ENCODE results near the gene NIT2.
"Not testable (repeated sequence)": the region's sequence is repeated elsewhere in the genome, so short reads cannot be mapped to it uniquely, and the experiment has no call there.

The NIT2 gene, protein sequence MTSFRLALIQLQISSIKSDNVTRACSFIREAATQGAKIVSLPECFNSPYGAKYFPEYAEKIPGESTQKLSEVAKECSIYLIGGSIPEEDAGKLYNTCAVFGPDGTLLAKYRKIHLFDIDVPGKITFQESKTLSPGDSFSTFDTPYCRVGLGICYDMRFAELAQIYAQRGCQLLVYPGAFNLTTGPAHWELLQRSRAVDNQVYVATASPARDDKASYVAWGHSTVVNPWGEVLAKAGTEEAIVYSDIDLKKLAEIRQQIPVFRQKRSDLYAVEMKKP

DNA sequence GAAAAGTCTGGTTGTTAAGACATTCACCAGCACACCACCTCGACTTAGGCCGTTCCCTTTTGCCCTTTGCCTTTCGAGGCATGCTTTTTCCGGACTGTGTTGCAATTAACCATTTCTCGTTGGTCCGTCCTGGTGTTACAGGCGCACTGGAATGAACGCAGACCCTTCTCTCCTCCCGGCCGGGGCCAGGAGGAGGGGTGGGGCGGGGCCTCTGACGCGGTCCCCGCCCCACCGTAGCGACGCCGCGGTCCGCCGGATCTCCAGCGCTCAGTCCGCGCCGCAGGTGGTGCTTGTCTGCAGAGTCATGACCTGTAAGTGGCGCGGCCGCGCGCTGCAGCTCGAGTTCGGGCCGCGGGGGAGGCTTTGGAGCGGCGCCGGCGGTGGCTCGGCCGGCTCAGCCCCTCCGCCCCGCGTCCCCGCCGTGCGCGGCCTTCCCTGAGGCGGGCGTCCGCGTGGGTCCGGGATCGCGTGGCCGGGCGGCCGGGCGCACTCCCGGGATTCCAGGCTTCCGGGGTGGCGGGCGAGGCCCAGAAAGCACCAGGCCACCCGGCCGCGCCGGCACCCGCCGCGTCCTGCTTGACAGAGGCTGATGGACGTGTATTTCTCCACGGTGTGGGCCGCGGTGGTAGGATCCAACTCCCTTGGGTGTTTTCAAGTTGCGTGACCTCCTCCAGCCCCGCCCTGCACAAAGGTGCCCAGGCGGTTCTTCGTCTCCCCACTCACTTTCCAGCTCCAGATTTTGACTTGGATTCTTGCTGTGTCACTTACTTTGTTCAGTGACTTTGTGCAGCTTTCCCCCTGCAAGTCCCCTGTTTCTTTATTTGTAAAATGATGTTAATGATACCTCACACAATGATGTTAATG is at the start of gene NIT2:
Gene NIT2, plus strand, starts transcription at position 270 of the 864 bp plus-strand sequence. Its CDS starts 35 bp downstream, at position 305.
- peak; percentile 75 for DNase-seq

DNA sequence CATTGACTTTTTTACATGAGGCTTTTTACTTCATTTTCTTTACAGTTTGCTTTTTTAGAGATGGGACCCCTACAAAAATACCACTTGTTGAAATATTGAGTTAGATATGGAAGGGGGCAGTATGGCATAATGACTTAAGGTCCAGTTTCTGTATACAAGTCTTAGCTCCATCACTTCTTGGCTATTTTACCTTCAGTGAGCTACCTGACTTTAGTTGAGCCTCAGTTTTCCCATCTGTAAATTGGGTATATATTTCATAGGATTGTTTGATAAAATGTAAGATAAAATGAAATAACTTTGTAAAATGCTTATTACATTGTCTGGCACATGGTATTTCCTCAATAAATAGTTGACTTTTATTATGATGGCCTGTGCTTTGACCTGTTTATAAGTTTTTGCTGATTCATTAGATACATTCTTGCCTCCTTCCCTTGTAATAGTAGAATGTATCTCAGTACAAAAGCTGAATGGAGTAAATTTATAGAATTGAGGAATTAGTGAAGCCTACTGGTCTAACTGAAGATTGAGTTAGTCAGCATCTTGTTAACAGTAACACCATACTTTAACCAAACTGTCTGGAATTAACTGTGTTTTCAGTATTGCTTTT is 46.2 kb upstream of the NIT2 start:
- DNase-seq = no peak

DNA sequence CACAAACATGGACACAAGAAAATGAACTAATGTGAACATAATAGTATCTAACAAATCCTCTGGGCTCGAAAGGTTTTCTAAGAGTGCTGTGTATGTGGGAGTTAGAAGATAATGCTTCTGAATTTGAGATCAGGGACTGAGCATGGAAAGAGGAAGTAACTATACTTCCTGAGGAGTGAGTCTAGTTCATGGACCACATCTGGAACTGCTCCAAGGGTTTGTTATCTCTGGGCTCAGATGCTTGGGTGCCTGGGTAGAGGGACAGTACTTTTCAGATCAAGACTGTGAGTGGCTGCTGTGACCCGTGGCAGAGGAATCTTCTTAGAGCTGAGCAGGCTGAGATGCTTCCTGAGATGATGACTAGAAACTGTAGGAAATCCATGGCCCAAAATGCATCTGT is 45.2 kb upstream of the NIT2 start:
- DNase-seq = peak; percentile 27

GRCh38 chr3:100295089-100295488 is 39.5 kb upstream of the NIT2 start:
- no peak for DNase-seq

DNA sequence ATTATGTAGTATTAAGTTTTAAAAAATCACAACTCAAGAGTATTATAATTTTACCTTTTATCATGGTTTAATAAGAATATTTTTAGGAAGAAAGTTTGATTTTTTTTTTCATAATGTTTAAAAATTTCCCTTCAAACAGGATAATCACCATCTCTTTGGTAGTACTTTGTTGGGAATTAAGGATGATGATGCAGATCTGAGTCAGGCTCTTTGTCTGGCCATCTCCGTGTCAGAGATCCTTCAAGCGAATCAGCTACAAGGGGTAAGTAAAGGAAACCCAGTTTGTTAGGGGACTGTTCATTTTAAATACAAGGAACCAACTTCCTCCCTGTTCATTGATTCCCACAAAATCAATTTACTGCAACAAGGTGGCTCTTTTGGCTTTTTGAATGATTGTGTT is 36.8 kb upstream of the NIT2 start:
- no peak for DNase-seq

GRCh38 chr3:100299016-100299415 is 35.5 kb upstream of the NIT2 start:
- no peak for DNase-seq

DNA sequence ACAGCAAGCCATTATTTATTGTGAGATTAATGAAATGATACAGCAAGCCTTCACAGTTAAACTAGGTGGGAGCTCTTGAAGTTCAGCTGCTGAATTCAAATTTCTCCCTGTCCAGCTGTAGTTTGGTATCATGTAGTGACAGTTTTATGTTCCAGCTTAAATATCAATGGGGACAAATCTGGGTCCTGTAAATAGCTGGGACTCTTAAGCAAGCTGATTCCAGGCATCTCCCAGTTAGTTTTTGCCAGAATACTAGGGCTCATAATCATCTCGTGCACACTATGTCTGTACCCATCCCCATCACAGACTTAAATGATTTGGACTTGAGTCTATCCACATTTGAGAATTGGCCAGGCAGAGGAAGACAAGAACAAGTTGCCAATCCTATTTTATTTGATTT is 27.9 kb upstream of the NIT2 start:
- no peak for DNase-seq

GRCh38 chr3:100310355-100310965 is 24.1 kb upstream of the NIT2 start:
- DNase-seq = no peak

GRCh38 chr3:100311011-100311410 is 23.5 kb upstream of the NIT2 start:
- no peak for DNase-seq

DNA sequence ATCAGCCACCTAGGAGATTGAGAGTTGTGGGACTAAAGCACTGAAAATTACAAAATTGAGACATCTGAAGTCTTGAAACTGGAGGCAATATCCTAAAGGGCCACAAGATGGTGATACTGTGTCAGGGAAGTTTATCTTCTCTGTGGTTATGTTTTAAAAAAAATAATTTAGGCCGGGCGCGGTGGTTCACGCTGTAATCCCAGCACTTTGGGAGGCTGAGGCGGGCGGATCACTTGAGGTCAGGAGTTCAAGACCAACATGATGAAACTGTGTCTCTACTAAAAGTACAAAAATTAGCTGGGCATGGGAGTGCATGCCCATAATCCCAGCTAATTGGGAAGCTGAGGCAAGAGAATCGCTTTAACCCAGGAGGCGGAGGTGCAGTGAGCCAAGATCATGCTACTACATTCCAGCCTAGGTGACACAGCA is 17.9 kb upstream of the NIT2 start:
- peak; percentile 41 for DNase-seq

DNA sequence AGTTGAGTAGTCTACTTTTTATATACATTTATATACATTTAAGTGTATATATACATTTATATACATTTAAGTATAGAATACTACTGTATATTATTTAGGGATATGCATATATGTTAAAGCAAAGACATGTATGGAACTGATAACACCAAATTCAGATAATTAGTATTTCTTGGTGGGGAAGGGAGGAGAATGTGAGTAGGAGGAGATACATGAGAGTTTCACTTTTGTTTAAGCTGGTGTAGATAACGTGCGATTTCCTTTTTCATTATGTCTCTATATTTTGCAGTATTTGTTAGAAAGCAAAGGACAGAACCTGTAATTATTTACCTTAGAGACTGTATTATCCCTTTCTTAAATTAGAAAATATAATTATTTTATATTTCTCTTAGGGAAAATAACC is 16.6 kb upstream of the NIT2 start:
- DNase-seq = no peak

DNA sequence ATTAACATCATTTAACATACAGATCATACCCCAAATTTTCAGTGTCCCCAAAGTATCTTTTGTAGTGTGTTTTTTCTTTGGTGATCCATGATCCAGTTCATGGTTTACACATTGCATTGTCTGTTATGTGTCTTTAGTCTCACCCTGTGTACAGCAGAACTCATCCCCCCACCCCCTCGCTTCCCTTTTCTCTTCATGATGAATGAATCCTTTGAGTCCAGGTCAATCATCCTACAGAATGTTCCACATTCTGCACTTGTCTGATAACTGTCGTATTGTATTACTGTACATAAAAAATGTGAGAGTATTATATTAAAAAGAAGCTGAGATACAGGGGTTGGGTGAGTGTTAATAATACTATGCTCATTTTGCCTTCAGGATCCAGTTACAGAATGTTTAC is 14.6 kb upstream of the NIT2 start:
- DNase-seq = no peak

GRCh38 chr3:100324044-100324443 is 10.5 kb upstream of the NIT2 start:
- DNase-seq = no peak

DNA sequence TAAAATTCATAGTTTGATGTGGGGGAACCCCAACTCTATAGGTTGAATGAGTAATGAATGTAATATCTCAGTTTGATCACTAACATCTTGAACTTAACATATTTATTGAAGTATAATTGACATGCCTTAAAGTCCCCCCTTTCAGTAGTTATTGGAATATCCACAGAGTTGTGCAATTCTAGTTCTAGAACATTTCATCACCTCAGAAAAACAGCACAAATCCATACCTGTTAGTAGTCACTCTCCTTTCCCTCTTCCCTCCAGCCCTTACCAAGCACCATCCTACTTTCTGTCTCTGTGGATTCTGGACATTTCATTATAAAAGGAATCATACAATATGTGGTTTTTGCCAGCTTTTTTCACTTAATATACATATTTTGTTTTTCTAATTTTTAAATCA is 8.7 kb upstream of the NIT2 start:
- DNase-seq = no peak

- not testable (repeated sequence) for DNase-seq
These were observed 7.2 kb upstream of the NIT2 start for GRCh38 chr3:100327377-100327776.

GRCh38 chr3:100329800-100330489 is 4.6 kb upstream of the NIT2 start:
- no peak for DNase-seq

DNA sequence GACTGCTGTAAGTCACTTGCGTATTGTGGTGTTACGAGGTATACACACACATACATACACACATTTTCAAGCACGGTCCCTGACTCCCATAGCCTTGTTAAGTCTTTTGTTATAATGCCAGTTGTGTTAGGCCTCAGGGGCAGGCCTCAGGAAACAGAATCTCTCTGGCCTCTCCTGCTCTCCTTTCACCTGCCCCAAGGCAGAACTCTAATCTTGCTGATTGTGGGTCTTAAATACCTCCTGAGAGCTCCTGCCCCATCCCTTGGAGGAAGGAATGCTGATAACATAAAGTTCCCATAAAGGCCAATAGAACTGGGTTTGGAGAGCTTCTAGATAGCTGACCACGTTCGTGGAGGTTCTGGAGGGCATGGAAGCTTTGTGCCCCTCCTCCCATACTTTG is 3.9 kb upstream of the NIT2 start:
- DNase-seq = peak; percentile 28

- no peak for DNase-seq
These were observed 2.9 kb upstream of the NIT2 start for GRCh38 chr3:100331660-100332059.

GRCh38 chr3:100333051-100333450 is 1.5 kb upstream of the NIT2 start:
- no peak for DNase-seq

DNA sequence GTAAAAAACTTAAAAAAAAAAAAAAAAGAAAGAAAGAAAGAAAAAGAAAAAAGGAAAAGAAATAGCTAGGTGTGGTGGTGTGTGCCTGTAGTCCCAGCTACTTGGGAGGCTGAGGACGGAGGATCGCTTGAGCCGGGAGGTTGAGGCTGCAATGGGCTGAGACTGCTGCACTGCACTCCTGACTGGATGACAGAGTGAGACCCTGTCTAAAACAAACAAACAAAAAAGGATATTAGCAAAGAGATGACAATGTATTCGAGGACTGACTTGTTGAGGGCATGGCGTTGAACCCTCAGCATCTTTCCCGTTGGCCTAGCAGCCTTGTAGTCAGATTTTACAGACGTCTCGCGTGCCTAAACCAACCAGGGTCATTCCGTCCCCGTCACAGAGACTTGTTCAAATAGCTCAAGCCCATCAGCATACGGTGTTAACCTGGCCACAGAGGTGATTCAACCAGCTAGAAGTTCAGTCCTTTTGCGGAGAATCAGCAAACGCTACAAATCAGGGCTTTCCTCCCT is 528 bp upstream of the NIT2 start:
- no peak for DNase-seq

GRCh38 chr3:100335434-100335833 is 877 bp downstream of the NIT2 start:
- DNase-seq = peak; percentile 31

DNA sequence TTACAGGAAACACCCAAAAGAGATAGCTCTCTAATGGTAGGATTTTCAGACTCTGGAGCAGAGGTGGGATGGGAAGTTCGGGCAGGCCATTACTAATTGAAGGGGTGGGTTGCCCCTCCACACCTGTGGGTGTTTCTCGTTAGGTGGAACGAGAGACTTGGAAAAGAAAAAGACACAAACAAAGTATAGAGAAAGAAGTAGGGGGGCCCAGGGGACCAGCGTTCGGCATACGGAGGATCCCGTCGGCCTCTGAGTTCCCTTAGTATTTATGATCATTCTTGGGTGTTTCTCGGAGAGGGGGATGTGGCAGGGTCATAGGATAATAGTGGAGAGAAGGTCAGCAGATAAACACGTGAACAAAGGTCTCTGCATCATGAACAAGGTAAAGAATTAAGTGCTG is 1.7 kb downstream of the NIT2 start:
- DNase-seq = not testable (repeated sequence)

DNA sequence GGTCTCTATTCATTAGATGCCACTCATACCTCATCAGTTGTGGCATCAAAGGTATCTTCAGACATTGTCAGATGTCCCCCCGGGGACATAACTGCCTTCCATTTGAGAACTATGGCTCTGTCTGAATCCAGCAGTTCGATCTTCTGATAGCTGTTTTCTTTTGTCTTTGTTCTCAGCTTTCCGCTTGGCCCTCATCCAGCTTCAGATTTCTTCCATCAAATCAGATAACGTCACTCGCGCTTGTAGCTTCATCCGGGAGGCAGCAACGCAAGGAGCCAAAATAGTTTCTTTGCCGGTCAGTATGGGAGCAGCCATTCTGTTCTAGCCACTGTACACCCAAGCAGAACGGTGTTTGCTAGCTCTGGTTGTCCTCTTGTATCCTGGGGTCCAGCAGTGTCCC is 4.4 kb downstream of the NIT2 start:
- no peak for DNase-seq
